K562 (cell line): ENCODE data around the gene AMH. TPM values are rescaled to one million over a fixed set of nuclear protein-coding genes. Genes with fewer than 3 reads are reported as not detected.
A peak's percentile ranks its signal among the peaks of the same experiment; 100 is the strongest.

Source experiments
- AFF1 ChIP-seq, 2 experiments: fragments of 450-650 bp; IDR thresholded peaks; 2 replicates each; pipeline ENCODE4 v1.6.1; 2018; ENCODE audit warnings: mild to moderate bottlenecking in 2 of 2, low read depth in 1 of 2; ENCODE audit not compliant: partially characterized antibody in 2 of 2
- ATF2 ChIP-seq: sonication (generic); formaldehyde crosslinking; IDR thresholded peaks from 2 replicates; pipeline ENCODE4 v1.8.1; 2022; ENCODE audit warnings: missing genetic modification reagents
- CAMTA2 ChIP-seq: fragments of 250-450 bp; sonication (Bioruptor Pico); conservative IDR thresholded peaks from 2 replicates; pipeline ENCODE4 v1.5.1; 2022
- CREB1 ChIP-seq, 2 experiments: sonication (generic) in 1 of 2; formaldehyde crosslinking in 1 of 2; IDR thresholded peaks; 2 replicates each; pipeline versions ENCODE4 v1.6.1 to v1.8.0; 2012 to 2022; ENCODE audit warnings: inconsistent platforms in 1 of 2, mild to moderate bottlenecking in 1 of 2, missing genetic modification reagents in 1 of 2, moderate library complexity in 1 of 2
- CREB3L1 ChIP-seq: fragments of 450-650 bp; IDR thresholded peaks from 2 replicates; pipeline ENCODE4 v1.6.1; 2014; ENCODE audit warnings: low read depth, mild to moderate bottlenecking, moderate library complexity, borderline replicate concordance
- ELF4 ChIP-seq: fragments of 450-650 bp; formaldehyde crosslinking; IDR thresholded peaks from 2 replicates; pipeline ENCODE4 v1.4.0; 2022; ENCODE audit warnings: missing genetic modification characterization
- ESRRB ChIP-seq: fragments of 250-450 bp; sonication (Bioruptor Pico); IDR thresholded peaks from 2 replicates; pipeline ENCODE4 v1.5.0; 2020; ENCODE audit warnings: mild to moderate bottlenecking, moderate library complexity, borderline replicate concordance
- HNRNPLL ChIP-seq: fragments of 200-400 bp; formaldehyde crosslinking; IDR thresholded peaks from 2 replicates; pipeline ENCODE4 v1.6.1; 2017; ENCODE audit warnings: low read length, low read depth, mild to moderate bottlenecking; ENCODE audit not compliant: poor library complexity, severe bottlenecking
- ILF3 ChIP-seq: fragments of 450-650 bp; IDR thresholded peaks from 2 replicates; pipeline ENCODE4 v1.6.1; 2018; ENCODE audit warnings: antibody characterized with exemption, mild to moderate bottlenecking, moderate library complexity, borderline replicate concordance
- MCM3 ChIP-seq: fragments of 450-650 bp; IDR thresholded peaks from 2 replicates; pipeline ENCODE4 v1.6.1; 2016
- RUNX1 ChIP-seq: sonication (generic); IDR thresholded peaks from 2 replicates; pipeline ENCODE4 v1.6.1; 2016; ENCODE audit warnings: antibody characterized with exemption, low read depth
- SIN3A ChIP-seq, 2 experiments: fragments of 150-350 bp in 1 of 2; IDR thresholded peaks; 2 replicates each; pipeline ENCODE4 v1.6.1; 2011 to 2016; ENCODE audit warnings: borderline replicate concordance in 2 of 2, low read depth in 2 of 2, low read length in 2 of 2, mild to moderate bottlenecking in 2 of 2, moderate library complexity in 2 of 2; ENCODE audit not compliant: control insufficient read depth in 1 of 2
- WHSC1 ChIP-seq: IDR thresholded peaks from one replicate; pipeline ENCODE4 v1.6.1; 2012; ENCODE audit warnings: low read length, control low read depth, inconsistent platforms
- ZNF280B ChIP-seq: fragments of 250-450 bp; sonication (Bioruptor Pico); IDR thresholded peaks from 2 replicates; pipeline ENCODE4 v1.5.1; 2021; ENCODE audit warnings: mild to moderate bottlenecking
- ZNF347 ChIP-seq: fragments of 450-650 bp; formaldehyde crosslinking; IDR thresholded peaks from 2 replicates; pipeline ENCODE4 v1.4.0; 2020; ENCODE audit warnings: low read depth, mild to moderate bottlenecking, moderate library complexity
- ZNF41 ChIP-seq: fragments of 250-450 bp; sonication (Bioruptor Pico); conservative IDR thresholded peaks from 2 replicates; pipeline ENCODE4 v1.4.0; 2020; ENCODE audit warnings: mild to moderate bottlenecking
- ZZZ3 ChIP-seq: fragments of 450-650 bp; IDR thresholded peaks from 2 replicates; pipeline ENCODE4 v1.6.1; 2016; ENCODE audit warnings: antibody characterized with exemption, mild to moderate bottlenecking, moderate library complexity
- polyA plus RNA-seq, 8 experiments: library from polyadenylated mRNA; depleted of rRNA in 4 of 8; stranded (reverse) in 5 of 8; unstranded in 3 of 8; fragments of >200 nt; fragmentation: Nextera tagmentation in 2 of 8; fragmentation: Illumina TruSeq in 1 of 8; extraction: Ambion mirVana in 2 of 8; extraction: Trizol in 1 of 8; gene quantifications; 2 replicates each; pipeline versions ENCODE4 v1.2.1 to v1.2.3, GENCODE V29; 2011 to 2014; ENCODE audit warnings: inconsistent platforms in 1 of 8, missing spikeins in 1 of 8
- total RNA-seq, 7 experiments: library from RNA; depleted of rRNA in 6 of 7; stranded (reverse); fragments of >200 nt in 6 of 7; fragmentation: Illumina TruSeq in 2 of 7; extraction: Trizol in 2 of 7; gene quantifications; 2 replicates each; pipeline versions ENCODE4 v1.2.1 to v1.2.3, GENCODE V29; 2011 to 2021; ENCODE audit warnings: low replicate concordance in 1 of 7

The AMH gene
- total and polyA plus RNA-seq, 9 of the 15 experiments (the other 6 are each of a cell fraction or from before 2014, with no cell fraction given): 0.29 to 27.4 (median 2.6) TPM; not detected in 2

- TF ChIP-seq CREB3L1 (no peak; the same call in 1 of the 2 replicates), ZZZ3 (no peak), HNRNPLL (no peak), ESRRB (no peak), MCM3 (no peak), RUNX1 (no peak), CAMTA2 (CRISPR knock-in tag) (no peak), ZNF280B (CRISPR knock-in tag) (no peak), SIN3A (IDR thresholded peaks at IDR 0.05; ENCODE audit: borderline replicate concordance in 2 of 2, control insufficient read depth in 1 of 2, low read depth in 2 of 2, low read length in 2 of 2) (peak; percentile 11 to 31; a peak in 2 of 4 replicates), ELF4 (CRISPR knock-in tag) (no peak), ZNF347 (no peak), ILF3 (no peak), AFF1 (IDR thresholded peaks at IDR 0.05; ENCODE audit: low read depth in 1 of 2, partially characterized antibody in 2 of 2) (peak in 1 of 2 experiments; percentile 47), ZNF41 (CRISPR knock-in tag) (no peak), ATF2 (CRISPR knock-in tag) (no peak), WHSC1 (no peak), CREB1 (IDR thresholded peaks at IDR 0.05) (no peak), CREB1 (CRISPR knock-in tag; IDR thresholded peaks at IDR 0.05) (no peak)
Observed at GRCh38 chr19:2237051-2237868, 11.9 kb upstream of the AMH start (continued).
